Endothelial cell (in vitro differentiated cells): ENCODE measurements around the gene CCR5. TPM values are rescaled to one million over a fixed set of nuclear protein-coding genes. Genes with fewer than 3 reads are reported as not detected.
"Not testable (repeated sequence)": the region's sequence is repeated elsewhere in the genome, so short reads cannot be mapped to it uniquely, and the experiment has no call there.

Experiments used
- DNase-seq: peaks from one replicate; pipeline ENCODE4 v3.0.0; 2021; ENCODE audit warnings: low spot score
- H3K27ac Mint-ChIP-seq: one replicate; pipeline ENCODE4 v1.8.0; 2021; ENCODE audit warnings: mixed read lengths, inconsistent platforms; ENCODE audit not compliant: unreplicated experiment
- H3K27me3 Mint-ChIP-seq: one replicate; pipeline ENCODE4 v1.8.0; 2021; ENCODE audit warnings: mild to moderate bottlenecking, moderate library complexity, mixed read lengths, inconsistent platforms; ENCODE audit not compliant: unreplicated experiment
- H3K36me3 Mint-ChIP-seq: one replicate; pipeline ENCODE4 v1.8.0; 2021; ENCODE audit warnings: mild to moderate bottlenecking, low read depth, mixed read lengths, inconsistent platforms; ENCODE audit not compliant: unreplicated experiment
- H3K4me1 Mint-ChIP-seq: one replicate; pipeline ENCODE4 v1.8.0; 2021; ENCODE audit warnings: mild to moderate bottlenecking, mixed read lengths, inconsistent platforms; ENCODE audit not compliant: unreplicated experiment
- H3K4me3 Mint-ChIP-seq: one replicate; pipeline ENCODE4 v1.8.0; 2021; ENCODE audit warnings: mild to moderate bottlenecking, mixed read lengths, inconsistent platforms; ENCODE audit not compliant: unreplicated experiment
- H3K9me3 Mint-ChIP-seq: one replicate; pipeline ENCODE4 v1.8.0; 2021; ENCODE audit warnings: mixed read lengths, inconsistent platforms; ENCODE audit not compliant: unreplicated experiment
- CTCF ChIP-seq: fragments of 200-600 bp; sonication (generic); IDR thresholded peaks from one replicate; pipeline ENCODE4 v1.5.0; 2021; ENCODE audit warnings: antibody characterized with exemption; ENCODE audit not compliant: unreplicated experiment
- total RNA-seq: library from RNA; stranded (reverse); fragmentation: NEBNext Ultra II Directional; extraction: Animal tissue kit (Norgen Biotek cat#: 25700); gene quantifications from one replicate; pipeline ENCODE4 v1.2.1, GENCODE V29; 2021; ENCODE audit not compliant: unreplicated experiment

The CCR5 gene
- total RNA-seq, 1 donor from 2014 or later, result not detected

- H3K27ac Mint-ChIP-seq, result no peak overlapping the region
- DNase-seq, result no peak
- H3K9me3 Mint-ChIP-seq, result no peaks in the 10 kb centered on the region
- H3K4me3 Mint-ChIP-seq, result no peak overlapping the region
- no peak for TF ChIP-seq CTCF
- peaks cover 1% of the 10 kb centered on the region for H3K27me3 Mint-ChIP-seq
- H3K4me1 Mint-ChIP-seq, result peaks cover under 1% of the 10 kb centered on the region
- H3K36me3 Mint-ChIP-seq, result no peaks in the 10 kb centered on the region
Observed at GRCh38 chr3:46400000-46400734, 29.4 kb downstream of the CCR5 start.

- H3K9me3 Mint-ChIP-seq, result no peaks in the 10 kb centered on the region
Observed at GRCh38 chr3:46400846-46401245, 30.1 kb downstream of the CCR5 start.

GRCh38 chr3:46401579-46401978, 30.8 kb downstream of the CCR5 start:
- Mint-ChIP-seq H3K36me3 (no peaks in the 10 kb centered on the region), H3K4me1 (peaks cover 6% of the 10 kb centered on the region), H3K27me3 (peaks cover 4% of the 10 kb centered on the region), H3K9me3 (no peaks in the 10 kb centered on the region), H3K4me3 (no peak overlapping the region), H3K27ac (no peak overlapping the region)
- DNase-seq, result no peak
- no peak for TF ChIP-seq CTCF

More at GRCh38 chr3:46400846-46401245, 30.1 kb downstream of the CCR5 start:
- H3K4me3 Mint-ChIP-seq, result no peak overlapping the region
- H3K4me1 Mint-ChIP-seq, result peaks cover 4% of the 10 kb centered on the region
- DNase-seq, result no peak
- TF ChIP-seq CTCF, result no peak
- peaks cover 4% of the 10 kb centered on the region for H3K27me3 Mint-ChIP-seq
- no peak overlapping the region for H3K27ac Mint-ChIP-seq
- no peaks in the 10 kb centered on the region for H3K36me3 Mint-ChIP-seq

- DNase-seq, H3K4me3 Mint-ChIP-seq, H3K27me3 Mint-ChIP-seq, H3K27ac Mint-ChIP-seq, H3K36me3 Mint-ChIP-seq, H3K9me3 Mint-ChIP-seq: not testable (repeated sequence)
- H3K4me1 Mint-ChIP-seq, result peaks cover 15% of the 10 kb centered on the region
Observed at GRCh38 chr3:46402902-46403301, 32.2 kb downstream of the CCR5 start.

GRCh38 chr3:46405301-46406019, 34.7 kb downstream of the CCR5 start:
- no peak for TF ChIP-seq CTCF
- H3K36me3 Mint-ChIP-seq, result no peaks in the 10 kb centered on the region
- H3K4me1 Mint-ChIP-seq, result peaks cover 23% of the 10 kb centered on the region

More at GRCh38 chr3:46405301-46406019, 34.7 kb downstream of the CCR5 start:
- Mint-ChIP-seq H3K27ac (no peak overlapping the region), H3K27me3 (peaks cover 3% of the 10 kb centered on the region), H3K9me3 (no peaks in the 10 kb centered on the region), H3K4me3 (no peak overlapping the region)
- no peak for DNase-seq
